Esophagus muscularis mucosa (tissue), 4 donors: ENCODE measurements around the gene NELFB. TPM values are rescaled to one million over a fixed set of nuclear protein-coding genes. Genes with fewer than 3 reads are reported as not detected.
"Not testable (repeated sequence)": the region's sequence is repeated elsewhere in the genome, so short reads cannot be mapped to it uniquely, and the experiment has no call there.

Experiments
- DNase-seq: peaks from one replicate; pipeline ENCODE4 v3.0.0-alpha.2; 2017; ENCODE audit errors: extremely low spot score
- H3K27ac ChIP-seq, 4 donors: fragments of 200-600 bp; sonication (generic); replicated peaks in 1 of 4; 1 replicate in 3 of 4; 2 replicates in 1 of 4; pipeline ENCODE4 v1.5.1; 2016 to 2019; ENCODE audit warnings: mild to moderate bottlenecking in 1 of 4
- H3K27me3 ChIP-seq, 4 donors: fragments of 200-600 bp; sonication (generic); one replicate each; pipeline versions ENCODE4 v1.5.1 to v1.6.0; 2016 to 2019
- H3K36me3 ChIP-seq, 4 donors: fragments of 200-600 bp; sonication (generic); one replicate each; pipeline ENCODE4 v1.5.1; 2016 to 2019
- H3K4me1 ChIP-seq, 4 donors: fragments of 200-600 bp; sonication (generic); one replicate each; pipeline ENCODE4 v1.5.1; 2016 to 2019
- H3K4me3 ChIP-seq, 4 donors: fragments of 200-600 bp; sonication (generic); 1 replicate in 2 of 4; 2 replicates in 2 of 4; pipeline ENCODE4 v1.5.1; 2016 to 2019; ENCODE audit warnings: mild to moderate bottlenecking in 4 of 4, moderate library complexity in 1 of 4
- H3K9me3 ChIP-seq, 4 donors: fragments of 200-600 bp; sonication (generic); 1 replicate in 3 of 4; 2 replicates in 1 of 4; pipeline ENCODE4 v1.5.1; 2016 to 2019
- EP300 ChIP-seq: sonication (generic); formaldehyde crosslinking; IDR thresholded peaks from one replicate; pipeline ENCODE4 v1.6.1; 2017; ENCODE audit warnings: antibody characterized with exemption
- POLR2A ChIP-seq: fragments of 450-650 bp; IDR thresholded peaks from one replicate; pipeline ENCODE4 v1.6.1; 2017; ENCODE audit warnings: antibody characterized with exemption, moderate library complexity, mild to moderate bottlenecking, low read depth
- POLR2AphosphoS5 ChIP-seq, 2 donors: sonication (generic); formaldehyde crosslinking; IDR thresholded peaks; one replicate each; pipeline ENCODE4 v1.6.1; 2017; ENCODE audit warnings: antibody characterized with exemption in 2 of 2
- WGBS: methylation state at CpG from one replicate; pipeline ENCODE4 v1.1.5; 2018; 5-methylcytosine and 5-hydroxymethylcytosine counted together
- intact Hi-C: fragments of 100-400 bp; cut with DNase I; formaldehyde crosslinking; loops from one replicate; pipeline ENCODE4 v1.15.1; 2023
- total RNA-seq, 4 donors: library from RNA; depleted of rRNA; stranded (reverse); fragments of >200 nt; gene quantifications; one replicate each; pipeline versions ENCODE4 v1.1.0 to v1.2.1, GENCODE V29; 2016
- TF ChIP-seq, protein P1 (sequence below), 3 experiments: fragments of 200-600 bp in 2 of 3; fragments of 450-650 bp in 1 of 3; sonication (generic) in 2 of 3; IDR thresholded peaks; one replicate each; pipeline ENCODE4 v1.5.1; 2017 to 2019; ENCODE audit warnings: antibody characterized with exemption in 3 of 3, mild to moderate bottlenecking in 2 of 3, moderate library complexity in 1 of 3

NELFB gene
- total RNA-seq, 4 donors from 2014 or later: 26.6 to 73.2 (median 48.8) TPM

GRCh38 chr9:137262173-137262908 lies 7.2 kb downstream of the NELFB start:
- H3K4me3 ChIP-seq, intact Hi-C loops, DNase-seq, H3K27me3 ChIP-seq, H3K27ac ChIP-seq, H3K4me1 ChIP-seq, H3K9me3 ChIP-seq: not testable (repeated sequence)
- WGBS: 29% methylated on average over 15 of the region's 15 CpGs
- TF ChIP-seq, protein P1, sequence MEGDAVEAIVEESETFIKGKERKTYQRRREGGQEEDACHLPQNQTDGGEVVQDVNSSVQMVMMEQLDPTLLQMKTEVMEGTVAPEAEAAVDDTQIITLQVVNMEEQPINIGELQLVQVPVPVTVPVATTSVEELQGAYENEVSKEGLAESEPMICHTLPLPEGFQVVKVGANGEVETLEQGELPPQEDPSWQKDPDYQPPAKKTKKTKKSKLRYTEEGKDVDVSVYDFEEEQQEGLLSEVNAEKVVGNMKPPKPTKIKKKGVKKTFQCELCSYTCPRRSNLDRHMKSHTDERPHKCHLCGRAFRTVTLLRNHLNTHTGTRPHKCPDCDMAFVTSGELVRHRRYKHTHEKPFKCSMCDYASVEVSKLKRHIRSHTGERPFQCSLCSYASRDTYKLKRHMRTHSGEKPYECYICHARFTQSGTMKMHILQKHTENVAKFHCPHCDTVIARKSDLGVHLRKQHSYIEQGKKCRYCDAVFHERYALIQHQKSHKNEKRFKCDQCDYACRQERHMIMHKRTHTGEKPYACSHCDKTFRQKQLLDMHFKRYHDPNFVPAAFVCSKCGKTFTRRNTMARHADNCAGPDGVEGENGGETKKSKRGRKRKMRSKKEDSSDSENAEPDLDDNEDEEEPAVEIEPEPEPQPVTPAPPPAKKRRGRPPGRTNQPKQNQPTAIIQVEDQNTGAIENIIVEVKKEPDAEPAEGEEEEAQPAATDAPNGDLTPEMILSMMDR (IDR thresholded peaks at IDR 0.05): peak; percentile 34 to 55 (median 50)
- peaks cover 27 to 72% (median 62%) of the 10 kb centered on the region in 4 donors for H3K36me3 ChIP-seq

DNA sequence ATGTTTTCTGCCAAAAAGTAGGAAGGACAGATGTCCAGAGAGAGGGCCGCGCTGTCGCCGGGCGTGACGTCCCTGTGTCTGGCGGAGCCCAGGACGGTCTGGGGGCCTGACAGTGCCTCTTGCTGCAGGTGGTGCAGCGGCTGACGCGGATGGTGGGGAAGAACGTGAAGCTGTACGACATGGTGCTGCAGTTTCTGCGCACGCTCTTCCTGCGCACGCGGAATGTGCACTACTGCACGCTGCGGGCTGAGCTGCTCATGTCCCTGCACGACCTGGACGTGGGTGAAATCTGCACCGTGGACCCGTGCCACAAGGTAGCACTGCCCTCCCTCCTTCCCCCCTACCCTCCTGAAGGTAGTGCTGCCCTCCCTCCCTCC lies 7.8 kb downstream of the NELFB start:
- Histone ChIP-seq H3K9me3 (no peaks in the 10 kb centered on the region), H3K36me3 (peaks cover 29 to 72% (median 65%) of the 10 kb centered on the region in 4 donors), H3K4me1 (peaks cover 7 to 10% (median 8%) of the 10 kb centered on the region in 4 donors), H3K27me3 (no peaks in the 10 kb centered on the region), H3K4me3 (no peak overlapping the region), H3K27ac (no peak overlapping the region)
- no peak for DNase-seq
- TF ChIP-seq, protein P1 (IDR thresholded peaks at IDR 0.05): no peak
- TF ChIP-seq POLR2A (no peak), POLR2AphosphoS5 (IDR thresholded peaks at IDR 0.05) (no peak), EP300 (no peak)
- WGBS: 87% methylated on average over 24 of the region's 24 CpGs
- intact Hi-C loops: no loop called here

GRCh38 chr9:137263506-137263905 lies 8.4 kb downstream of the NELFB start:
- DNase-seq: no peak
- Histone ChIP-seq H3K27me3 (no peaks in the 10 kb centered on the region), H3K36me3 (peaks cover 29 to 73% (median 62%) of the 10 kb centered on the region in 4 donors), H3K9me3 (no peaks in the 10 kb centered on the region), H3K4me1 (peaks cover 13 to 16% (median 14%) of the 10 kb centered on the region in 4 donors), H3K4me3 (no peak overlapping the region), H3K27ac (no peak overlapping the region)
- intact Hi-C loops: no loop called here
- TF ChIP-seq, protein P1 (IDR thresholded peaks at IDR 0.05): no peak
- TF ChIP-seq POLR2A: no peak
- no peak for TF ChIP-seq EP300
- no peak for TF ChIP-seq POLR2AphosphoS5 (IDR thresholded peaks at IDR 0.05)
- WGBS: 78% methylated on average over 7 of the region's 10 CpGs

DNA sequence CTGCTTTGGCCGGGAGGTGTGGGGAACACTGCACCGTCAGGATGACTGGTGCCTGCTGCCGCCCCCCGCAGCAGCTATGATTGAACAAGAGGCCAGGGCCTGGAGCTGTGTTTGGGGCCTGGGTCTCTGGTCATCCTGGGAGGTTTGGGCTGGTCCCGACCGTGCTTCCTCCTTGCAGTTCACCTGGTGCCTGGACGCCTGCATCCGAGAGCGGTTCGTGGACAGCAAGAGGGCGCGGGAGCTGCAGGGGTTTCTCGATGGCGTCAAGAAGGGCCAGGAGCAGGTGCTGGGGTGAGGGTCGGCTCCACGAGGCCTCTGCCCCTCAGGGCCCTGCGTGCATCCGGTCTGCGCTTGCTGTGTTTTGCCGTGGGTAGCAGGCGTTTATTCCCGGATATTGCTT lies 8.9 kb downstream of the NELFB start:
- no peak for TF ChIP-seq POLR2AphosphoS5 (IDR thresholded peaks at IDR 0.05)
- intact Hi-C loops: no loop called here
- H3K4me1 ChIP-seq: peaks cover 18 to 22% (median 20%) of the 10 kb centered on the region in 4 donors
- H3K4me3 ChIP-seq: no peak overlapping the region
- H3K27ac ChIP-seq: no peak overlapping the region
- no peaks in the 10 kb centered on the region for H3K9me3 ChIP-seq
- 89% methylated on average over 11 of the region's 22 CpGs for WGBS
- peaks cover 29 to 73% (median 57%) of the 10 kb centered on the region in 4 donors for H3K36me3 ChIP-seq
- H3K27me3 ChIP-seq: no peaks in the 10 kb centered on the region
- DNase-seq: no peak

GRCh38 chr9:137265496-137266161 lies 10.5 kb downstream of the NELFB start:
- no peak for DNase-seq
- TF ChIP-seq, protein P1 (IDR thresholded peaks at IDR 0.05): no peak
- TF ChIP-seq POLR2AphosphoS5 (IDR thresholded peaks at IDR 0.05) (no peak), EP300 (no peak), POLR2A (no peak)
- 100% methylated on average over 4 of the region's 29 CpGs for WGBS

More at GRCh38 chr9:137265496-137266161, 10.5 kb downstream of the NELFB start:
- Histone ChIP-seq H3K27ac (no peak overlapping the region), H3K4me3 (no peak overlapping the region), H3K4me1 (peaks cover 27 to 32% (median 30%) of the 10 kb centered on the region in 4 donors), H3K9me3 (no peaks in the 10 kb centered on the region), H3K36me3 (peaks cover 29 to 80% (median 54%) of the 10 kb centered on the region in 4 donors), H3K27me3 (no peaks in the 10 kb centered on the region)
- intact Hi-C loops: no loop called here
